ENCODE results near the gene TMEM26.

GRCh38 chr10:61452151-61452651, 980 bp downstream of the TMEM26 start:
- no peak for TF ChIP-seq SREBF2 (IDR thresholded peaks at IDR 0.05)
- no peak for TF ChIP-seq CHD2 (IDR thresholded peaks at IDR 0.05; ENCODE audit: low read length, partially characterized antibody)
- no peak for TF ChIP-seq CBX8 (IDR thresholded peaks at IDR 0.05)
- no peak for TF ChIP-seq NFE2L2 (conservative IDR thresholded peaks at IDR 0.05; ENCODE audit: low read length)
- no peak for TF ChIP-seq POLR2A (IDR thresholded peaks at IDR 0.05; ENCODE audit: low read length)
- TF ChIP-seq CHD4 (IDR thresholded peaks at IDR 0.05; ENCODE audit: borderline replicate concordance) = no peak
- no peak for TF ChIP-seq CTCF (IDR thresholded peaks at IDR 0.05)
- no peak for TF ChIP-seq HMGXB4 (CRISPR knock-in tag; IDR thresholded peaks at IDR 0.05; ENCODE audit: borderline replicate concordance)
